ENCODE results near the gene MAP3K8. TPM values are rescaled to one million over a fixed set of nuclear protein-coding genes. Genes with fewer than 3 reads are reported as not detected.

The MAP3K8 gene
- total and polyA plus RNA-seq, 4 donors: 37.0 to 77.9 (median 50.5) TPM

DNA sequence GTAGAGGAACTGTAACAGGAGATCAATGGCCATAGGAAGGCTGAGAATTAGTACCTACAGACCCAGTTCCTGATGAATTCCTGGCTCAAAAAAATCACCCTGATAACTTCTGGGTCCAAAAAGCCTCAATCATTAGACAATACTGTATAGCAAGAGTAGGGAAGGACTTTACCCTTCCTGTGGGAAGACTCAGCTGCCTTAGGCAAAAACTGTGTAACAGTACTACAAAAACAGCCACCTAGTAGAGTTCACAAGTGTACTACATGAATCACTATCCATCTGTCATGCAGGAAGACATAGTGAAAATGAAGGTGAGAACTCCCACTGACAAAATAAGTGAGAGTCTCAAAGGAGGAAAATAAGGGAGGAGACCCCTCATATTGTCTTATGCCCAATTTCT, 47.6 kb downstream of the MAP3K8 start:
- no peak for ATAC-seq (ENCODE audit: insufficient read depth, low FRiP score)
- no peaks in the 10 kb centered on the region for H3K4me1 ChIP-seq (ENCODE audit: control insufficient read depth in 5 of 5, insufficient read depth in 5 of 5, low read length in 5 of 5)
- no peaks in the 10 kb centered on the region for H3K9me3 ChIP-seq (ENCODE audit: control insufficient read depth in 4 of 4, insufficient read depth in 3 of 4, low read length in 3 of 4)
- no peaks in the 10 kb centered on the region for H3K36me3 ChIP-seq (ENCODE audit: control insufficient read depth in 4 of 4, insufficient read depth in 4 of 4, low read length in 4 of 4)
- TF ChIP-seq, protein P1, sequence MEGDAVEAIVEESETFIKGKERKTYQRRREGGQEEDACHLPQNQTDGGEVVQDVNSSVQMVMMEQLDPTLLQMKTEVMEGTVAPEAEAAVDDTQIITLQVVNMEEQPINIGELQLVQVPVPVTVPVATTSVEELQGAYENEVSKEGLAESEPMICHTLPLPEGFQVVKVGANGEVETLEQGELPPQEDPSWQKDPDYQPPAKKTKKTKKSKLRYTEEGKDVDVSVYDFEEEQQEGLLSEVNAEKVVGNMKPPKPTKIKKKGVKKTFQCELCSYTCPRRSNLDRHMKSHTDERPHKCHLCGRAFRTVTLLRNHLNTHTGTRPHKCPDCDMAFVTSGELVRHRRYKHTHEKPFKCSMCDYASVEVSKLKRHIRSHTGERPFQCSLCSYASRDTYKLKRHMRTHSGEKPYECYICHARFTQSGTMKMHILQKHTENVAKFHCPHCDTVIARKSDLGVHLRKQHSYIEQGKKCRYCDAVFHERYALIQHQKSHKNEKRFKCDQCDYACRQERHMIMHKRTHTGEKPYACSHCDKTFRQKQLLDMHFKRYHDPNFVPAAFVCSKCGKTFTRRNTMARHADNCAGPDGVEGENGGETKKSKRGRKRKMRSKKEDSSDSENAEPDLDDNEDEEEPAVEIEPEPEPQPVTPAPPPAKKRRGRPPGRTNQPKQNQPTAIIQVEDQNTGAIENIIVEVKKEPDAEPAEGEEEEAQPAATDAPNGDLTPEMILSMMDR (IDR thresholded peaks at IDR 0.05; ENCODE audit: control extremely low read depth, extremely low read depth): no peak
- H3K27me3 ChIP-seq (ENCODE audit: control insufficient read depth in 3 of 3, insufficient read depth in 3 of 3, low read length in 2 of 3): no peaks in the 10 kb centered on the region
- no peak overlapping the region for H3K27ac ChIP-seq (ENCODE audit: low read depth in 1 of 2, low read length in 1 of 2)
- no peak for DNase-seq
- no peak overlapping the region for H3K4me3 ChIP-seq
- no peak overlapping the region for H3K9ac ChIP-seq (ENCODE audit: insufficient read depth in 1 of 2, low read length in 2 of 2)

DNA sequence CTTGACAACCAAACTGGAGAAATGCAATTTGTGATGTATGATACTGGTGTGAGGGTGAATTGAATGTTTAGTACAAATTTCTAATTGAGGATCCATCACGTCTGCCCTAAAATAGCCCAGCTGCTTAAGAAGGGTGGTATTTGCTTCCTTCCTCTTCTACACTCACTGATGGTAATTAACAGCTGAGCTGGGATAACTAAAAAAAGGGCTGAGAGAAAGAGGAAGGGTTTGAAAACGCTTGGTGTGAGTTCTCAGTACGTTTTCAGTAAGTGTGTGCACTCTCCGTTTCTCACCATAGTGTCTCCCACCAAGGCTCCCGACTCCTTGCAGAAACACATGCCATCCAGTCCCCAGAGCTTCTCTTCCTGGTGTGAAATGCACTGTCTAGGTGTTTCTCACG, 54.3 kb downstream of the MAP3K8 start:
- no peaks in the 10 kb centered on the region for H3K9me3 ChIP-seq (ENCODE audit: control insufficient read depth in 4 of 4, insufficient read depth in 3 of 4, low read length in 3 of 4)
- H3K4me1 ChIP-seq (ENCODE audit: control insufficient read depth in 5 of 5, insufficient read depth in 5 of 5, low read length in 5 of 5): peaks cover 0 to 2% (median 0%) of the 10 kb centered on the region in 5 donors
- no peak overlapping the region for H3K9ac ChIP-seq (ENCODE audit: insufficient read depth in 1 of 2, low read length in 2 of 2)
- DNase-seq: no peak
- H3K27ac ChIP-seq (ENCODE audit: low read depth in 1 of 2, low read length in 1 of 2): peak overlapping the region in 1 of 2 donors; percentile 40
- TF ChIP-seq, protein P1 (IDR thresholded peaks at IDR 0.05; ENCODE audit: control extremely low read depth, extremely low read depth): no peak
- WGBS, 2 donors: 21 to 57% methylated on average over 6 of the region's 6 CpGs
- H3K36me3 ChIP-seq (ENCODE audit: control insufficient read depth in 4 of 4, insufficient read depth in 4 of 4, low read length in 4 of 4): no peaks in the 10 kb centered on the region
- no peak overlapping the region for H3K4me3 ChIP-seq
- H3K27me3 ChIP-seq (ENCODE audit: control insufficient read depth in 3 of 3, insufficient read depth in 3 of 3, low read length in 2 of 3): peaks cover 0 to 5% (median 0%) of the 10 kb centered on the region in 3 donors
- ATAC-seq (ENCODE audit: insufficient read depth, low FRiP score): peak; percentile 34

DNA sequence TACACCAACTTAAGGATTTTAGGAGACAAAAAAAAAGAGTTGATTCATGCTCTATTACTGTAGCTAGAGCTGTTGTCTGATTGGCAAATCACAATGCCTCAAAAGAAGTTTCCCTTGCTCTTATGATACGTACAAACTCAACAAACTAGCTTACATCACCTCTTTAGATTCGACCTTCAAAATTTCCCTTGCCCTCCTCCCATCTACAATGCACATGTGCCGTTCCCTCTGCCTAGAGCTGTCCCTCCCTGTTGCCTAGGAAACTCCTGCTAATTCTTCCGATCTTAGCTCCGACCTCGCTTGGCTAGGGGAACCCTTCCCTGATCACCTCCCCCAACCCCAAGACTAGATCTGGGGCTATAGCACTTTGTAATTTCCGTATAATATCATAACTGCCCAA, 55.4 kb downstream of the MAP3K8 start:
- Histone ChIP-seq H3K9me3 (ENCODE audit: control insufficient read depth in 4 of 4, insufficient read depth in 3 of 4, low read length in 3 of 4) (no peaks in the 10 kb centered on the region), H3K27me3 (ENCODE audit: control insufficient read depth in 3 of 3, insufficient read depth in 3 of 3, low read length in 2 of 3) (peaks cover 0 to 5% (median 0%) of the 10 kb centered on the region in 3 donors), H3K9ac (ENCODE audit: insufficient read depth in 1 of 2, low read length in 2 of 2) (no peak overlapping the region), H3K4me3 (no peak overlapping the region), H3K4me1 (ENCODE audit: control insufficient read depth in 5 of 5, insufficient read depth in 5 of 5, low read length in 5 of 5) (peaks cover 0 to 4% (median 0%) of the 10 kb centered on the region in 5 donors), H3K27ac (ENCODE audit: low read depth in 1 of 2, low read length in 1 of 2) (no peak overlapping the region), H3K36me3 (ENCODE audit: control insufficient read depth in 4 of 4, insufficient read depth in 4 of 4, low read length in 4 of 4) (no peaks in the 10 kb centered on the region)
- ATAC-seq (ENCODE audit: insufficient read depth, low FRiP score) (no peak), DNase-seq (no peak)
- TF ChIP-seq, protein P1 (IDR thresholded peaks at IDR 0.05; ENCODE audit: control extremely low read depth, extremely low read depth): no peak
- WGBS, 2 donors: 57 to 61% methylated on average over 7 of the region's 7 CpGs
